Osteocyte (in vitro differentiated cells): ENCODE measurements around the gene DENND5B. TPM values are rescaled to one million over a fixed set of nuclear protein-coding genes. Genes with fewer than 3 reads are reported as not detected.
"Not testable (repeated sequence)": the region's sequence is repeated elsewhere in the genome, so short reads cannot be mapped to it uniquely, and the experiment has no call there.

Experiments used
- DNase-seq: peaks from one replicate; pipeline ENCODE4 v3.0.0; 2021; ENCODE audit warnings: mixed read lengths; ENCODE audit not compliant: unreplicated experiment; ENCODE audit errors: extremely low spot score
- H3K27ac Mint-ChIP-seq: one replicate; pipeline ENCODE4 v1.8.0; 2021; ENCODE audit warnings: mild to moderate bottlenecking, mixed read lengths; ENCODE audit not compliant: unreplicated experiment
- H3K27me3 Mint-ChIP-seq: one replicate; pipeline ENCODE4 v1.8.0; 2021; ENCODE audit warnings: mixed read lengths; ENCODE audit not compliant: unreplicated experiment
- H3K36me3 Mint-ChIP-seq: one replicate; pipeline ENCODE4 v1.8.0; 2021; ENCODE audit warnings: mixed read lengths; ENCODE audit not compliant: unreplicated experiment
- H3K4me1 Mint-ChIP-seq: one replicate; pipeline ENCODE4 v1.8.0; 2021; ENCODE audit warnings: mixed read lengths; ENCODE audit not compliant: unreplicated experiment
- H3K4me3 Mint-ChIP-seq: one replicate; pipeline ENCODE4 v1.8.0; 2021; ENCODE audit warnings: mild to moderate bottlenecking, moderate library complexity, mixed read lengths; ENCODE audit not compliant: unreplicated experiment
- H3K9me3 Mint-ChIP-seq: one replicate; pipeline ENCODE4 v1.8.0; 2021; ENCODE audit warnings: mixed read lengths; ENCODE audit not compliant: unreplicated experiment
- total RNA-seq: library from RNA; stranded (reverse); gene quantifications from 2 replicates; pipeline ENCODE4 v1.2.1, GENCODE V29; 2021
- TF ChIP-seq, protein P1 (sequence below): fragments of 200-600 bp; sonication (generic); IDR thresholded peaks from 2 replicates; pipeline ENCODE4 v1.5.0; 2021; ENCODE audit warnings: antibody characterized with exemption, mild to moderate bottlenecking, moderate library complexity

Gene DENND5B
- total RNA-seq, 1 donor from 2014 or later: 17.8 TPM

DNA sequence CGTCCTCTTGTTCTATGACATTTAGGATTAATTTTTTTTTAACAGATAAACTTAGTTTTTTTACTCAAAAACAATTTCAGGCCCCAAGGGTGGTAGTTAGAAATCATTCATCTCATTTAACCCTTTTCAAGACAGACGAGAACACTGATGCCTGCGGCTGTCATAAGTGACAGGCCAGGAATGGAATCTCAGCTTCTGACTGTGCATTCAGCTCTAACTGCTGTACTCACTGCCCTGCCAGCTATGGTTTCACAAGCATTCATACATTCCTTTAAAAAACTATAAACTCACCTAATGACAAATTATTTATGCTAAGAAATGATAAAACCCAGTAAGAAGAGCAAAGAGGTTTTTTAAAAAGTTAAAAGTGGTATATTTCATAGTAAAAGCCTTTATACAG lies 8.8 kb downstream of the DENND5B start:
- Mint-ChIP-seq H3K9me3 (no peaks in the 10 kb centered on the region), H3K27ac (peak overlapping the region; percentile 4), H3K4me1 (peaks cover 37% of the 10 kb centered on the region), H3K4me3 (no peak overlapping the region), H3K27me3 (no peaks in the 10 kb centered on the region), H3K36me3 (no peaks in the 10 kb centered on the region)
- TF ChIP-seq, protein P1, sequence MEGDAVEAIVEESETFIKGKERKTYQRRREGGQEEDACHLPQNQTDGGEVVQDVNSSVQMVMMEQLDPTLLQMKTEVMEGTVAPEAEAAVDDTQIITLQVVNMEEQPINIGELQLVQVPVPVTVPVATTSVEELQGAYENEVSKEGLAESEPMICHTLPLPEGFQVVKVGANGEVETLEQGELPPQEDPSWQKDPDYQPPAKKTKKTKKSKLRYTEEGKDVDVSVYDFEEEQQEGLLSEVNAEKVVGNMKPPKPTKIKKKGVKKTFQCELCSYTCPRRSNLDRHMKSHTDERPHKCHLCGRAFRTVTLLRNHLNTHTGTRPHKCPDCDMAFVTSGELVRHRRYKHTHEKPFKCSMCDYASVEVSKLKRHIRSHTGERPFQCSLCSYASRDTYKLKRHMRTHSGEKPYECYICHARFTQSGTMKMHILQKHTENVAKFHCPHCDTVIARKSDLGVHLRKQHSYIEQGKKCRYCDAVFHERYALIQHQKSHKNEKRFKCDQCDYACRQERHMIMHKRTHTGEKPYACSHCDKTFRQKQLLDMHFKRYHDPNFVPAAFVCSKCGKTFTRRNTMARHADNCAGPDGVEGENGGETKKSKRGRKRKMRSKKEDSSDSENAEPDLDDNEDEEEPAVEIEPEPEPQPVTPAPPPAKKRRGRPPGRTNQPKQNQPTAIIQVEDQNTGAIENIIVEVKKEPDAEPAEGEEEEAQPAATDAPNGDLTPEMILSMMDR: no peak
- DNase-seq: no peak

DNA sequence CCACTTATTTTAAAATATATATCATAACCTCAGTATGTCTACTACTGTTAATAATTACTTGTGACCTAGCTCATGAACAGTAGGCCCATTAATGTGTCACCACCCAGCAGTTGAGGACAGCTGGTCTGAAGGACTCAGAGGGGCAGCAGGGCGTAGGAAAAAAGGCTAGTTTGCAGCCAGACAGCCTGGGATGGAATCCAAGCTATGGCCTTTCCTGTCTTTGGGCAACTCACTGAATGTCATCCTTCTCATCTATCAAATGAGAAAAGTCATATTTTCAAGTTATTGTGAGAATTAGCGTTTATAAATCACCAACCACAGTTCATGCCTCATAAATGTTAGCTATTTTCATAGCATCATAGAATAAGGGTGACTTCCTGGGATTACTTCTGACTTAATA lies 12.3 kb downstream of the DENND5B start:
- Mint-ChIP-seq H3K27me3 (no peaks in the 10 kb centered on the region), H3K4me3 (no peak overlapping the region), H3K4me1 (peaks cover 34% of the 10 kb centered on the region), H3K27ac (peak overlapping the region; percentile 23), H3K9me3 (no peaks in the 10 kb centered on the region), H3K36me3 (no peaks in the 10 kb centered on the region)
- DNase-seq: no peak
- TF ChIP-seq, protein P1: no peak

DNA sequence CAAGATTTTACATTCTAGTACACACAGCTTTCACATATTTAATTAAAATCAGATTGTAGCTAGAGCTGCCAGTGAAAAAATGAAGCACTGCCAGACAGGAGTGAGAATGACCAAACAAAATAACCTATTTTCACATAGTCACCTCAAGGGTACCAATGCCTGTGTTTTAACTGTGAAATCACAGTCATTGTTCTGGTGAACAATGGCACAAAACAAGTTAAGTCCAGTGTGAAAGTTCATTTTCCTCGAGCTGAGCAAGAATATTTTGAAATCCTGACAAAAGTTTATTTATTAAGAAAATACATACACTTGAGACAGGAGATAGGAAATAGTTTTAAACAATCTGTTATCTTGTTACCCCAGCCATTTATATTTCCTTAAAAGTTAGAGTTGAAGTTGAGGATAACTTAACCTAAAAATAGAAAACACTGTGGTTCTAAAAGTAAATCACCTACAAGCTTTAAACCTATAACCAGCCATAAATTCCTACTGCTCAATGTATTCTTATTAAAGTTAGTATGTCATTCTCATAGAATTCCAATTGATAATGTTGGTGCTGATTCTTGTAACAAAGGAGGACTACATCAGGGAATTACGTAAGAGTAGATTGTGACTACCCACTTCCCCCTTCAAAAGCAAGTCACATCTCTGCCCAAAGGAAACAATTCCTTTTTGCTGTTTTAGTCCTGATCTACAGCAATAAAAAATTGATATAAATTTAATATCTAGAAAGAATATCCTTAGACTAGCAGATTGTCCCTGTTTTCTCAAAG lies 15.9 kb downstream of the DENND5B start:
- Mint-ChIP-seq H3K9me3 (no peaks in the 10 kb centered on the region), H3K36me3 (no peaks in the 10 kb centered on the region), H3K27ac (no peak overlapping the region), H3K27me3 (no peaks in the 10 kb centered on the region), H3K4me1 (peaks cover 36% of the 10 kb centered on the region), H3K4me3 (no peak overlapping the region)
- TF ChIP-seq, protein P1: no peak
- DNase-seq: no peak

DNA sequence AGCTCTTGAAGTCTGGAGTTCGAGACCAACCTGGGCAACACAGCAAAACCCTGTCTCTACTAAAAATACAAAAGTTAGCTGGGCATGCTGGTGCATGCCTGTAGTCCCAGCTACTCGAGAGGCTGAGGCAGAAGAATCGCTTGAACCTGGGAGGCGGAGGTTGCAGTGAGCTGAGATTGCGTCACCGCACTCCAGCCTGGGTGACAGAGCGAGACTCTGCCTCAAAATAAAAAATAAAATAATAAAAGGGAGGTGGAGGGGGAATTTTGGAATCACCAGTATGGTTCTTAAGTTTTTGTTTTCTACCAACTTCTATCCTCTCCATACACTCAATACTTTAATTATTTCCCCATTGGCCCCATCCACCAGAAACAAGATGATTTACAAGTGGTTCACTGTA lies 16.6 kb downstream of the DENND5B start:
- not testable (repeated sequence) for H3K36me3 Mint-ChIP-seq, DNase-seq, H3K9me3 Mint-ChIP-seq, H3K27me3 Mint-ChIP-seq, H3K27ac Mint-ChIP-seq, H3K4me3 Mint-ChIP-seq
- peaks cover 38% of the 10 kb centered on the region for H3K4me1 Mint-ChIP-seq

DNA sequence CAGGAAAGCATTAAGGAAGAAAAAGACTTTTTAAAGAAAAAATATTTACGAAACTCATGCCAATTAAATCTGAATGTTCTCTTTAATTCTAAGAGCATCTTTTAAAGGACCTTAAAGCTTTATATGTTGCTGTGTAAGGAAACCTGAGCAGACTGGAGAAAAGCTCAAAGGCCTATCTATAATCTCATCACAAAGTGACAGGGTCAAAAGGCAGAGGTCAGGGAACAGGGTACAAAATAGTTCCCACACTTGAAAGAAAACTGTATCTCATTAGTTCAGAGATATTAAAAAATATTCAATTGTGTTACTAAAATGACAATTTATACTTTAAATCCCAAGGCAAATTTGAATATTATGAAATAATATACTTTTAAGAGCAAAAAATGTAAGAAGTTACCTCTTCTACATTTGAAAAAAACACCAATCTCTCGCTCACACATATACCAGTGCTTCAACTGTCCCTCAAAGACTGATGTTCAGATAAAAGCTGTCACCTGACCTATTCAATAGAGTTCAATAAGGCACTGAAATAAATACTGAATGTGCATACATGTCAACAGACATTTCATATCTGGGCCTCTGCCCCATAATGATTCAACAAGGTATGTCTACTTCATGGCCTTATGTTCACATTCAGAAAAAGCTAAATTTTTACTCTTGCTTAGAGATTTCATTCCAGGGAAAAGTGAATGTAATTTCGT lies 17.9 kb downstream of the DENND5B start:
- H3K4me1 Mint-ChIP-seq: peaks cover 34% of the 10 kb centered on the region
- no peaks in the 10 kb centered on the region for H3K27me3 Mint-ChIP-seq
- H3K36me3 Mint-ChIP-seq: no peaks in the 10 kb centered on the region
- no peaks in the 10 kb centered on the region for H3K9me3 Mint-ChIP-seq
- no peak overlapping the region for H3K27ac Mint-ChIP-seq
- TF ChIP-seq, protein P1: no peak
- H3K4me3 Mint-ChIP-seq: no peak overlapping the region
- DNase-seq: no peak
